Fibroblast of skin of left quadriceps (primary cell): ENCODE measurements around the gene RNF169.
"Not testable (repeated sequence)": the region's sequence is repeated elsewhere in the genome, so short reads cannot be mapped to it uniquely, and the experiment has no call there.

Experiments used
- DNase-seq, 2 experiments: peaks; one replicate each; pipeline ENCODE4 v3.0.0-alpha.2; 2013; ENCODE audit warnings: low read depth in 2 of 2

RNF169 gene

GRCh38 chr11:74726547-74727182, 22.0 kb upstream of the RNF169 start:
- no peak for DNase-seq

GRCh38 chr11:74729397-74729796, 19.3 kb upstream of the RNF169 start:
- no peak for DNase-seq

GRCh38 chr11:74730571-74731260, 17.9 kb upstream of the RNF169 start:
- no peak for DNase-seq

GRCh38 chr11:74731301-74732094, 17.2 kb upstream of the RNF169 start, which contains the start of gene CHRDL2:
TSS of gene CHRDL2 (minus strand) at chr11:74731426. CDS start at chr11:74730888, 538 bp downstream.
- DNase-seq, result no peak

- no peak for DNase-seq
These were observed 14.1 kb upstream of the RNF169 start for GRCh38 chr11:74734559-74734925.

GRCh38 chr11:74735365-74735928, 13.2 kb upstream of the RNF169 start:
- no peak for DNase-seq

- DNase-seq, result no peak
These were observed 12.6 kb upstream of the RNF169 start for GRCh38 chr11:74736031-74736430.

- peak in 1 of 2 experiments; percentile 35 for DNase-seq
These were observed 8.9 kb upstream of the RNF169 start for GRCh38 chr11:74739546-74740270.

GRCh38 chr11:74742070-74742469, 6.6 kb upstream of the RNF169 start:
- DNase-seq, result no peak

GRCh38 chr11:74743640-74744039, 5.0 kb upstream of the RNF169 start:
- no peak for DNase-seq

- no peak for DNase-seq
These were observed 4.4 kb upstream of the RNF169 start for GRCh38 chr11:74744277-74744676.

GRCh38 chr11:74746868-74747267, 1.8 kb upstream of the RNF169 start:
- DNase-seq, result no peak

GRCh38 chr11:74749127-74749964, 697 bp downstream of the RNF169 start:
- no peak for DNase-seq

GRCh38 chr11:74749965-74750296, 1.3 kb downstream of the RNF169 start:
- DNase-seq, result no peak

GRCh38 chr11:74750598-74750997, 1.9 kb downstream of the RNF169 start:
- DNase-seq, result not testable (repeated sequence)

GRCh38 chr11:74751303-74751702, 2.7 kb downstream of the RNF169 start:
- no peak for DNase-seq

- DNase-seq, result peak; percentile 84 to 85
These were observed 6.0 kb downstream of the RNF169 start for GRCh38 chr11:74754507-74755252.

- DNase-seq, result no peak
These were observed 6.8 kb downstream of the RNF169 start for GRCh38 chr11:74755395-74755995.

GRCh38 chr11:74756571-74756970, 7.9 kb downstream of the RNF169 start:
- no peak for DNase-seq

GRCh38 chr11:74766905-74767304, 18.3 kb downstream of the RNF169 start:
- no peak for DNase-seq
